Stimulated activated CD4-positive, alpha-beta T cell treated with anti-CD3 and anti-CD28 coated beads, Interleukin-1b, Interleukin-23, amount 100 ng/mL, for 24 hours (primary cell): ENCODE data around the gene S100A13.

Source experiments
- DNase-seq, 4 experiments: peaks; one replicate each; pipeline ENCODE4 v3.0.0-alpha.2; 2020; ENCODE audit warnings: low read depth in 4 of 4, low spot score in 1 of 4

Gene S100A13

DNA sequence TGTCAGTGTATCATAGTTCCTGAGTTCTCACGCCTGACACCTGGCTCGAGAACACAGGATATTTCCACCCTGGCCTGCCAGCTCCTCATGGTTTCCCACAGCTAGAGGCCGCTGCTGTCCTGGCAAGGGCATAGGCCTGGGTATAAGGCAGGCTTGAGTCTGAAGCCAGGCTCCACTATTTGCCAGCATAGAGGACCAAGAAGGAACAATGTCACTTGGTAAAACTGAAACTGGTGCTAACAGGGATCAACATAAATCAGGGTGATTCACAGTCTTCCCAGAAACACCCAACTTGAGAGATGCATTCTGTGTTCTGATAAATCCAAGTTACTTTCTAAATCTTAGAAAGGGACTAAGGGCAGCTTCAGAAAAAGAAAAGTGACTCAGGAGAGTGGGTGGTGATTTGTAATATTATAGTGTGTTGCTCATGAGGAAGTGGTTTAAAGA, 54.7 kb downstream of the S100A13 start:
- peak in 2 of 4 experiments; percentile 30 to 51 for DNase-seq

DNA sequence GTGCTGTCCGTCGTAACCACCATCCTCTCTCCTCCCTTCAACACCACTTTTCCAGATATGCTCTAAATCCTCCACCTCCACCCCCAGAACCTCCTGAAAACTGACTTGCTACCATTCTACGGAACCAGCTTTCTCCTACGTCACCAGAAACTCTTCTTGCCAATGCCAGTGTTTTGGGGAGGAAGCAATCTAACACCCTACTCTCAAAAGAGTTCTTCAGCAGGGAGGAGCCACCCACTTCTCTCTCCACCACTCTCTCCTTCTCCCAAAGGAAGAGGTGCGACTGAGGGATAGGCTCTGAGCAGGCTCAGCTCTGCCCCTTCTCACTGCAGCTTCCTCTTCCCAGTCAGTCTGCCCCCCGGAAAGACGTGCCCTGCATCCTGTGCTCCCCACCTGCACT, 55.6 kb downstream of the S100A13 start:
- DNase-seq: no peak

DNA sequence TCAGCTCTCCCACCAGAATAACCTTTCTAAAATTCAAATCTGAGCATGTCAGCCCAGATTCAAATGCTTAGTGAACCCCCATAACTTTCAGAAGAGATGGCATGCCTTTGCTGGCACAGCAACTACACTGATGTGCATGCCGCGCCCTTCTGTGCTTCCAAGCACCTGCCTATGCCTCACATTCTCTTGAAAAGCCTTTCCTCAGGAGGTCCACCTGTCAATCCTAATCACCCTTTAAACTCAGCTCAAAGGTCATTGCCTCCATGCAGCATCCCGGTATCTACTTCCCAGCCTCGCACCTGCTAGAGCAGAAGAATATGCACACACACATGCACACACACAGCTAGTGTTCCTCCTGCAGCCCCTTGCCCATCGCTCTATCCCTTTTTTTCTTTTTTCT, 56.4 kb downstream of the S100A13 start:
- no peak for DNase-seq

DNA sequence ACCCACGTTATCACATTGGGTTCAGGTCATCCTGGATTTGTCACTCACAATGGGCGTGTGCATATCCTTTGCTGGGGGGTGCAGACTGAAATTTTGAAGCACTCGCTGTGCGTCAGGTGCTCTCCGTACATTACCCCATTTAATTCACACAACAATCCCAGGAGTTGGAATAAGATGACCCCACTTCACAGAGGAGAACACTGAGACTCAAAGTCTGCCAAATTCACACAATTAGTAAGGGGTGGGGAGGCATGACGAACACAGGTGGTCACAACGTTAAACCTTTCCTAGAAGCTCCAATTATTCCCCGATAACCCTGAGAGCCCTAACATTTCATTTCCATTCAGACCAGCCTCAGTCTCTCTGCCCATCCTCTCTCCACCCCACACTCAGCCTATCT, 57.8 kb downstream of the S100A13 start:
- no peak for DNase-seq
